NCI-H526 (cell line): ENCODE measurements around the gene MIA3.
A peak's percentile ranks its signal among the peaks of the same experiment; 100 is the strongest.
"Not testable (repeated sequence)": the region's sequence is repeated elsewhere in the genome, so short reads cannot be mapped to it uniquely, and the experiment has no call there.

ENCODE experiments used
- DNase-seq, 2 experiments: peaks; one replicate each; lab custom pipeline; 2025; lab: John Stamatoyannopoulos, UW

MIA3 gene

DNA sequence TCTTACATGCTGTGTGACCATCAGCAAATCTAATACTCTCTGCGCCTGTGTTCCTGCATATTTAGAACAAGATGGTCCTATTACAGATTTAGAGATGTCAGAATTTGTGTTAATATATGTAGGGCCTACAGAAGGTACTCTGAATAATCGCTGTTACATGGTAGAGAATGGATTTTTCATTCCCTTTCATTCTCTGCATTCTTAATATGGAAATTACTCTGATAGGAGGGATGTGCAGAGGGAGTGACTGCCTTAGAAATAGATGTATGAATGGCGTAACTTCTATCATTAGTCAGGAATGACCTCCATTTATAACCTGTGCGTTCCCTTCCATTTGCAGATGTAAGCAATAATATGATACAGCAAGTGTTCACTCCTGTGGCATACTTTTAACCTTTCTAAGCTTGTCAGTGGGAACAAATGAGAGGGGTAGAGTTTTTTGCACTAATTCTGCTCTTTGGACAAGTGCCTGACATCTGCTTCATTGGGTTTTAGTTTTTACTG lies 45.6 kb downstream of the MIA3 start:
- no peak for DNase-seq

DNA sequence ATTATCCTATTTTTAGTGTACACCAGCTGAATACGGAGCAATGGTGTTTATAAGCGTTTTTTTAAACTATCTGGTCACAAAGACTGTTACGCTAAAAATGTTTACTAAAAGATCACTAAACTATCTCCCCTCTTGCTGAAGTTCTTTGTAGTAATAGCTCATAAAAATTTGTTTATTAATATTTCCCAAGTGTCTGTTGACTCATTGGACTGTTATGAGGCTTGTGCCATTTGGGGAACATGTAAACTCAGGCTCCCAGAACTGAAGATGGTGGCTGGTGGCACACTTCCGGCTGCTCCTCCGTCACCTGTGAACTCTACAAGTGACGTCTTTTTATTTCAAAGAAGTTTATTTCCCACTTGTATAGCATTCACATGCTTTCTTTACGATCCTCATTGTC lies 48.1 kb downstream of the MIA3 start:
- DNase-seq, result no peak

DNA sequence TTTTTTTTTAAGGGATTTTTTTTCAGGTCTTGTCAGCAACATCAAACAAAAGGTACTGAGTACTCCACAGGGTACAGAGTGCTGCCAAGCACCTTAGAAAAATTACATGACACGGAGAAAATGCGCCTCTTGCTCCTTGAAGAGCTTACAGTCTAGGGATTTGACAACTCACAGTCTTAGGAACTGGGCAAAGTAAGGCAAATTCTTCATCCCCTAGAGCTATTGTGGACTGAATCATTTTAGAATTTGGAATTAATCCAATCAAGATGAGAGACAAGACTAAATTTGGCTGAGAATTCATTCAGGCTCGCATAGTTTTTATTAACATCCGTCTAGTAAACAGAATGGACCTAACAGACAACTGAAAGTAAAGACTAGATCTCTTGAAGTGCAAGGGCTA lies 50.3 kb downstream of the MIA3 start:
- not testable (repeated sequence) for DNase-seq

DNA sequence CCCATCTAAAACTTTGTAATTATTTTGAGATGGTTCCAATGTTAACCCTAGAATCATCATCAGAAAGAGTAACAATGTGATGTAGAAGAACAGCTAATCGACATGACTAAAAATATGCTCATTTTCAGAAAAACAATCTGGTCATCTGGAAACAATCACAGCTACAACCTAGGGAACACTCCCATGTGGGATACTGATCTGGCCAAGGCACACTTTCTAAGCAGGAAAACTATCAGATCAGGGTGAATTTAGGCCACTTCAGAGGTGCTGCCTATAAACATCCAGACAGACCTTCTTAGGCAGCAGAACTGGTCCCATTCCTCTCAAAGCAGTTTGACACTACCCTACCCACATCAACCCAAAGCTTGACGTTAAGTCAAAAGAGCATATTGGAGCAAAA lies 51.2 kb downstream of the MIA3 start:
- not testable (repeated sequence) for DNase-seq

DNA sequence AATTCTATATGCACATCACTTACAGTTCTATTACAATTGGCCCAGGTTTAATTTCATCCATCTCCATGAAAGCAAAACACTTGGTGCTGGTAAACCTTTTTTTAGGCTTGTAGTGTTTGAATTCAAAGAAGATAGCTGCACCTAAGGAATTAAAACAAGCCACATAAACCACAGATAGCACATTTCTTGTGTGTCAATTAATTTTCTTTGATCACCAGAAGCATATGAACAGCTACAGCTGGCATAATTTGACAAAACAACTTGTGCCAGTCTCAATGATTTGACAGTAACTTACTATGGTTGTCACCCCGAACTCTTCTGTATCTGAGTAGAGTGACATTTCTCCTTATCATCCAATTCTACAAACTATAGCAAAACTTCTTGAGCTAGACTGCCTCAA lies 52.2 kb downstream of the MIA3 start:
- no peak for DNase-seq

DNA sequence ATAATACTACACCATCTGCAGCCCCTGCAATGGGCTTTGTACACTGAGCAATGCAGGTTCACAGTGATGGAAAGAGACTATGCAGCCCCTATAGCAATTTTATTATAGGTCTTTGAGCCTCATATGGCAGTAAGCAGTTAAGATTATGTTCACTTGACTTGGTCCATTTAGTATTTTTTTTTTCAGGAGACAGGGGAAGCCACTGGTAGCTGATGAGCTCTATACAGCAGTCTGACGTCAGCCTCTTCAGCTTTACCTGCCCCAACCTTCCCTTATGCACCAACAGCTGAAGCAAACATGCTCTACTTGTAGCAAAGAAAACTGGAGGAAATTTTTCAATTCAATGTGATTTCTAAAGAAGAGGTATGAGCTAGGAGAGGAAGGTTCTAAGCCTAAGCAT lies 62.2 kb downstream of the MIA3 start:
- DNase-seq, result no peak

DNA sequence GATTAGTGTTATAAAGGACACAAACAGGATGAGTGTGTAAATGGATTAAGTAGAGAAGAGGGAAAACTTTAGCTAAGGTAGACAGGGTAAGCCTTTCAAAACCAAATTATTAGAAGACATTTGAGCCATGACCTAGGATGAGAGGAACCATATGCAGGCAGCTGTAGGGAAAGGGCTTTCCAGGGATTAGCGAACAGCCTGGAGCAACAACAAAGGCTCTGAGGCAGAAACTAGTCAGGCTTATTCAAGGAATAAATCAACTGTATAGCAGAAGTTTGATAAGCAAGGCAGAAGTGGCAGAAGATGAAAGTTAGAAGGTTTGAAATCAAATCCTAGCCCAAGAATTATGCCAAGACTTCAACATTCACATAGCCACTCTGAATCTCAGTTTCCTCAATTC lies 73.1 kb downstream of the MIA3 start:
- DNase-seq, result no peak

DNA sequence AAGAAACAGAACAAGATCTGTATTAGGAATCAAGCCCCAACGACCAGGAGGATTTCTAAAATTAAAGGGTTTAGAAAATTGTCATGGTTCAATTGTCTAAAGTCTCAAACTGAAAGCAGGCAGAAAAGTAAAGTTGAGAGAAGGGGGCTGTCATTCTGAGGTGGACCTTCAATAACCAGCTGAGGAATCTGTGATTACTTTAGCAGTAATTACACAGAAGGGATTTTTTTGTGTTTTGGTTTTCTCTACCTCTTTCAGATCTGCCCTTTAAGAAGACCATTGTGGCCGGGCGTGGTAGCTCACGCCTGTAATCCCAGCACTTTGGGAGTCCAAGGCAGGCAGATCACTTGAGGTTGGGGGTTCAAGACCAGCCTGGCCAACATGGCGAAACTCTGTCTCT lies 77.0 kb downstream of the MIA3 start:
- DNase-seq, result no peak

DNA sequence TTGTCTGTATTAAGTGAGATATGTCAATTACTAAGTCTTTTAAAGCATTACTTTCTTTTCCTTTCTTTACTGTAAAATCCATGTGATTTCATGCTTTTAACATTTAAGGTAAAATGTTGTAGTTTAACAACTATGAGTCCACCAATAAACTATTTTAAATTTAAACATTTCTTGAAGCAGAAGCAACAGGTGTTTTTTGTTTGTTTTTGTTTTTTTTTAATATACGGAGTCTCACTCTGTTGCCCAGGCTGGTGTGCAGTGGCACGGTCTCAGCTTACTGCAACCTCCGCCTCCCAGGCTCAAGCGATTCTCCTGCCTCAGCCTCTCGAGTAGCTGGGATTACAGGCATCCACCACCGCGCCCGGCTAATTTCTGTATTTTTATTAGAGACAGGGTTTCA lies 78.8 kb downstream of the MIA3 start:
- DNase-seq, result no peak

DNA sequence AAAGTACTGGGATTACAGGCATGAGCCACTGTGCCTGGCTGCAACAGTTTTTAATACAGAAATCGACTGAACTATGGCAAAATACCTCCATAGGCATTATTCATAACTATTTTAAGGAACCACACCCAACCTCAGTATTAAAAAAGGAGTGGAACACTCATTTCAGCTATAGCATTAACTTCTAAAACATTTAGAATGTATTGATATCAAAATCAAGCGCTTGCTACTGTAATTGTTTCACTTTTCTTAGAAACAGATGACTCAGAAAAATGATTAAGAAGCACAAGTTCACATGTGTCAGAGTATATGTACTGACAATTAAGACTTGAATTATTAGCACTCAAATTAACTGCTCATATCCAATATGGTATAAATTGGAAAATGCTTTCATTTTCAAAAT lies 79.3 kb downstream of the MIA3 start:
- no peak for DNase-seq

DNA sequence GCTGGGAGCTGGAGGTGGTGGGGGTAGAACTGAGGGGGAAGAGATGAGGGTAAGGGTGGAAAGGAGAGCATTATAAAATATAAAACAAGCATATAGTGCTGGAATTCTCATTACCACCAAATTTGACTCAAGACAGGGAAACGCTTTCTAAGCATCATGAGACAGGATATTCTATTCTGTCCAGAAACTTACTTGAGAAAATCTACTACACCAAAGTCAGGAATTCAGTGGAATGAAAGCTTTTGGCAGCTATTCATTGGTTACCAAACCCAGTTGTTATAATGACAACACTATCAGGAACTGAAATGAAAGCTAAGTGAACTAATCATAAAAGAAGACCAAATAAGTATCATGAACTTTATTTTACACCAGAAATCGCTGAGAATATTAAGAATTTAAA lies 79.9 kb downstream of the MIA3 start:
- no peak for DNase-seq

DNA sequence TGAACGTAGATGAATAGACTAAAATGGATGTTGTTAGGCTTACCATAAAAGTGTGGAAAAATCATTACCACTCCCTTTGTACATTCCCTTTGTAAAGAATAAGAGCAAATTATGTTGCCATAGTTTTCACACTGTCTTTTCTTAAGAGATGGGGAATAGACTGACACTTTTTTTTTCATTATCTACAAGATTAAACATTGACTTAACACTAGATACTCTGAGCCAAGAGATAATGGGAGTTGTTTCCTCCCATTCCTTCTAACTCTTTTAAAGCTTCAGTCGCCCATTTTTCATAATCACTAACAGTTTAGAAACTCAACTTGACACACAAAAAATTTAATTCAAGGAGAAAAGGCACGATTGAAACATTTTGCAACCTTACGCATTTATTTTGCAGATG lies 84.3 kb downstream of the MIA3 start:
- DNase-seq, result no peak

DNA sequence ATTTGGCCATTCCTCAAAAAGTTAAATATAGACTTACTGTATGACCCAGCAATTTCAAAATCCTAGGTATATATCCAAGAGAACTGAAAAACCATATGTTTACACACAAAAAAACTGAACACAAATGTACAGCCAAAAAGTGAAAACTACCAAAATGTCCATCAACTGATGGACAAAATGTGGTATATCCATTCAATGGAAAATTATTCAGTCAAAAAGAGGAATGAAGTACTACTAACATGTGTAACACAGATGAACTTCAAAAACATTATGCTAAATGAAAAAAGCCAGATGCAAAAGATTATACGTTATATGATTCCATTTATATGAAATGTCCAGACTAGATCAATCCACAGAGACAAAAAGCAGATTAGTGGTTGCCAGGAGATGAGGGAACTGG lies 86.4 kb downstream of the MIA3 start:
- no peak for DNase-seq

DNA sequence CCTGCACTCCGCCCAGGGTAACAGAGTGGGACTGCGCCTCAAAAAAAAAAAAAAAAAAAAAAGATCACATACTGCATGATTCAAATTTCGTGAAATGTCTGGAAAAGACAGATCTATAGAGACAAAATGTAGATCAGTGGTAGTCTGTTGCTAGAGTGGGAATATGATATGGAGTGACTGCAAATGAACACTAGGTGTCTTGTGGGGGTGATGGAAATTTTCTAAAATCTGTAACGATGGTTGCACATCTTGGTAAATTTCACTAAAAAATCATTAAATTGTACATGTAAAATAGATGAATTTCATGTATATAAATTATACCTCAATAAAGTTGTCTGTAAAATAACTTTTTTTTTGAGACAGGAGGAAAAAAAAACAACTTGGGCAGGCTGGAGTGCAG lies 88.9 kb downstream of the MIA3 start:
- no peak for DNase-seq

DNA sequence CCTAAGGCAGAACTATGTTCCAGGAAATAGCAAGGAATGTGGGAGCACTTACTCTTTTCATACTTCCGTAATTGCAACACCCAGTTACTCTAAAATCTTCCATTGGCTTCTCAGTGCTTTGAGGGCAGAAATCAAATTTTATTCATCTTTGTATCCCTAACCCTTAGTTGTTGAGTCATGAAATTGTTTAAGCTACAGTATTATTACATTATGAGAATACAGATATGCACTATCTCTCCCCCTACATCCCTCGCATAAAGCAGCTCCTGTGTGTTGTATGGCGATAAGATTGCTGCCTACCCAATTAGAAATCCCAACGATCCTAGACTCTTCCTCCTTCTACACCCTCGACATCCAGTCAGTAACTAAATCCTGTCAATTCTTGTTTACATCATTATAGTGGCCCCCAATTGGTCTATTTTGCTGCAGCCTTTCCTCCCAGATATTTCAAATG lies 91.8 kb downstream of the MIA3 start:
- no peak for DNase-seq

DNA sequence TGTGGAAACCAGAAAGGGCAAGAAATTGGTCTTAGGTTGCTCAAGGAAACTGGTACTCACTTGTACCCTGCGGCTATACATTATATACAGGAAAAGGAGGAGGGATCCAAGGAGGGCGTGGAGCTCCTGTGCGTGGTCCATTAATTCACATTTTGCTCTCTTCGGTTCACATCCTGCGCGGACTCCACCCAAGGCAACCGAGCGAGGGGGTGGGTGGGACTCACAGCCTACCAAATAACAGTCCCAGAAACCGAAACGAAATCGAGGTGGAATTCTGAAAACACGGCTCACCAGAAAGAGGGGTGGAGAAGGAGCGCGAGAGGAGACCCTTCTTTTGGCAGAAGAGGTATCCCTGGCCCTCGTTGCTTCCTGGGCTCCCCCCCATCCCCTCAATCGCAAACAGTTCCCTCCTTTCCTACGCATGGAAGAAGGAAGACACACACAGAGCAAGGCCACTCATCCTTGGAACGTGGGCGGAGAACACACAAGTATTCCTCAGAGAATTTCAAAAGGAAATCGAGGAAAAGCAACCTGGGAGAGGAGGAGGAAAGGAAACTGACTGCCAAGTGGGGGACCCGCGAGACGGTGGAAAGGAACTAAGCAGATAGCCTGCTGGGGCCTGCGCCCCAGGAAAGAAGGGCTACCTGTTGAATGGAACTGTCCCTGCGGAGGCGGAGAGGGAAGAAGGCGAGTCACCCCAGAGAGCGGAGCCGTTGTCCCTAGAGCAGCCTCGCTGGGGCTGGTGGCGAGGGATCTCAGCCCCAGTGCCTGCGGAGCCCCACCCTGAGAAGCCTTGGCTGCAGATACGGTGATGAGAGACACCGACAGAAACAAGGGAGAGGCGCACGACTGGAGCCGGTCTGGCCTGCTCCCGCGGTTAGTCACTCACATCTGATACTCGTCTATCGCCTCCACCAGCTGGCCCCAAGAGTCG lies 93.7 kb downstream of the MIA3 start:
- DNase-seq, result peak; percentile 11 to 58

DNA sequence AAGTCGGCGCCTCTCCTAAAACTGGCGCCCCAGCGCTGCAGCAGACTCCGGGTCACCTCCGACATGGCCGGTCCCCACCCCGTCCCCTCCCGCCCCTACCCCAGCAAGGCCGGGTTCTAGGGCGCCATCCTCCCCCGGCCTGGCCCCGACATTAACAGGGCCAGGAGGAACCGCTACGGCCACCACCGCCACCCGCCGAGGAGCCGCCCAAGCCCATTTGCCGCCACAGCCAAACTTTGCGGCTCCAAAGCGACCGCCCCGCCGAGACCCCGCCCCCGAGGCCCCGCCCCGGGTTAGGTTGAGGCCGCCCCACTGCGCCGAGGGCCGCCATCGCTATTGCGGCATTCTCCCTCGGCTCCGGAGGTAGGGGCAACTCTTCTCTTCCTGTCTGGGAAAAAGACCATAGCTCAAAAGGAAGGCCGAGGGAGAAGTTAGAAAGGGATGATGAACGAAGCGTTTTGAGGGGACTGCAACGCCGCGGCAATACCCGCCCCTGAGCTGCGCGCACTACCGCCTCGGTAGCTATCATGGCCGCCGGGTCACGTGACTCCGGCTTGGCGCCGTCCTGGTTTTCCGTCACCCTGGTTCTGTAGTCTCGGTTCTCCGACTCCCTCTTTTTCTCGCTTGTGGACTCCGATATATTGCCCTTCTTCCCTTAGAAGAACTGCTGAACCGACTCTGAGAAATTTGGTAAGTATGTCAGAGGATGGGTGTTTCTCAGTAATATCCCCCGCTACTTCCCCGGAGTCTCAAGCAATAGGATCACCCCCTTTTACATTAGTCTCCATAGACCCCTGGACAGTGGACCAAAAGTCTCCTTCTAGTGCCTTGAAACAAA lies 94.6 kb downstream of the MIA3 start, which contains the start of the genes AIDA and BROX:
Gene AIDA, minus strand, starts transcription at position 239 of the 838 bp plus-strand sequence. Its CDS starts 174 bp downstream, at position 65.
Gene BROX, plus strand, starts transcription at position 312 of the 838 bp plus-strand sequence. CDS start 3,136 bp downstream, outside the sequence.
- DNase-seq, result peak; percentile 67 to 87

DNA sequence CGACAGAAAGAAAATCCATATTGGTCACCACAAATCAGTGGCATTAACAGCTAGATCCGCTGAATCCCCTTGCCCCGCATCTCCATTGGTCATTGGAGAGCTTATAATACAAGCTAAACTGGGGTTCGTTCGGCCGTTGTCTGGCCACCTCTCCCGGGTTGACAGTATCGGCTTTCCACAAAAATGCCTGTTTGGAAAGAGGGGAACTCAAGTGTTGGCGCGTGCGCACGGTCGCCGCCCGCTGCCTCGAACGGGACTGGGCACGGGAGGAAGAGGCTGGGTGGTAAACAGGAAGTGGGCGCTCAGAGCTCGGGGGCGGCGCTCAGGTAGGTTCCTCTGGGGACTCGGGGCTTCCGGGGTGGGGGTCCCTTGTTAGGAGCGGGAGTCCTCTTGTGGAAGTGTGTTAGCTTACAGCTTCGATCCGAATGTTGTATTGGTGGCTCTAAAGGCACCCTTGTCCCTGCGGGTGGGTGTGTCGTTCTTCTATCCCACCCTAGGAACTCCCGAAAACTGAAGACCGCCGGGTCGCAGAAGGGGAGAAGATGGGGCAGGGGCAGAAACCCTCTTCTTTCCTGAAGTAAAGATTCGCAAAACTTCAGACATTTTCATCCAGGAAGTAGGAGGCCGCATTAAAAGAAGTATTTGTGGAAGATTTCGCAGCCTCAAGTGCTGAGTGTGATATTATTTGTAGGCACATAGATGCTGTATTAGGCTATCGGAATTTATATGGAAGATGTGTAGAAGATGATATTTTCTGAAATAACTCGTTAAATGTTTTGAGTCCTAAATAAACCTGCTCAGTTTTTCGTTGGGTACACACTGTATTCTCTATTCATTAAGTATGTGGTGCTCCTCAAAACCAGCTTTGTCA lies 95.4 kb downstream of the MIA3 start:
- peak; percentile 88 to 94 for DNase-seq

DNA sequence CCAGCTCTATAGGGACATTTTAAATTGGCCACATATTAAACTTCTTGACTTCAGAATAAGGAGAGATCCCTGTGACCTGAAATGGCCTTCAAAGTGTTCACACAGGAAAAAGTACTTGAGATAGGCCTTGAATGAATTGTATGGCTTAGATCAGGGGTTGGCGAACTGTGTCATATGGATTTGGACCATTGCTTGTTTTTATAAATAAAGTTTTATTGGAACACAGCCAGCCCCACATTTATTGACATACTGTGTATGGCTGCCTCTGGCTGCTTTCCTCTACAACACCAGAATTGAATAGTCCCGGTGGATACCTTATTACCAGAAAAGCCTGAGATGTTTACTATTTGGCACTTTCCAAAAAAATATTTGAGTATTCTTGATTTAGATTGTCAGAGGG lies 98.5 kb downstream of the MIA3 start:
- DNase-seq, result no peak
